Cardiac muscle cell (in vitro differentiated cells and primary cell): ENCODE measurements around the gene POLR2F. TPM values are rescaled to one million over a fixed set of nuclear protein-coding genes. Genes with fewer than 3 reads are reported as not detected.

Experiments used
- DNase-seq, 2 donors: peaks; one replicate each; pipeline versions ENCODE4 v3.0.0 to v3.0.0-alpha.2; 2010 to 2017; ENCODE audit warnings: low read depth in 1 of 2, low spot score in 1 of 2
- H3K27ac ChIP-seq: fragments of 200-600 bp; sonication (generic); 2 replicates; pipeline ENCODE4 v1.5.1; 2016
- H3K27me3 ChIP-seq: fragments of 200-600 bp; sonication (generic); 2 replicates; pipeline ENCODE4 v1.6.0; 2016; ENCODE audit warnings: control low read depth
- H3K36me3 ChIP-seq: fragments of 200-600 bp; sonication (generic); 2 replicates; pipeline ENCODE4 v1.5.1; 2016; ENCODE audit warnings: control low read depth
- H3K4me1 ChIP-seq: fragments of 200-600 bp; sonication (generic); 2 replicates; pipeline ENCODE4 v1.8.1; 2017; ENCODE audit warnings: low read depth, mild to moderate bottlenecking, mixed run types
- H3K4me3 ChIP-seq: fragments of 200-600 bp; sonication (generic); 2 replicates; pipeline ENCODE4 v1.5.1; 2016; ENCODE audit warnings: mild to moderate bottlenecking
- H3K9me3 ChIP-seq: fragments of 200-600 bp; sonication (generic); 2 replicates; pipeline ENCODE4 v1.5.1; 2017; ENCODE audit warnings: low read depth, mild to moderate bottlenecking, control low read depth
- CTCF ChIP-seq: IDR thresholded peaks from 2 replicates; pipeline ENCODE4 v1.5.1; 2012; ENCODE audit warnings: low read depth, mild to moderate bottlenecking, low read length
- polyA plus RNA-seq: library from polyadenylated mRNA; unstranded; fragments of >200 nt; fragmentation: Nextera tagmentation; extraction: Ambion mirVana; gene quantifications from 2 replicates; pipeline ENCODE4 v1.2.1, GENCODE V29; 2016
- total RNA-seq: library from RNA; depleted of rRNA; stranded (reverse); fragments of >200 nt; gene quantifications from 2 replicates; pipeline ENCODE4 v1.2.3, GENCODE V29; 2016

POLR2F gene
- total and polyA plus RNA-seq, 2 experiments from 2014 or later, result 63.3 to 183 TPM

- TF ChIP-seq CTCF, result peak; percentile 36
- no peak overlapping the region for H3K27ac ChIP-seq
- H3K4me3 ChIP-seq, result no peak overlapping the region
- no peaks in the 10 kb centered on the region for H3K4me1 ChIP-seq
- no peaks in the 10 kb centered on the region for H3K36me3 ChIP-seq
- DNase-seq, result no peak
- H3K27me3 ChIP-seq, result peaks cover 33% of the 10 kb centered on the region
- no peaks in the 10 kb centered on the region for H3K9me3 ChIP-seq
Measured at GRCh38 chr22:37982938-37983859, 29.7 kb downstream of the POLR2F start.

- Histone ChIP-seq H3K27ac (no peak within 1 kb of the TSS), H3K4me3 (no peak within 1 kb of the TSS), H3K36me3 (no peaks in the 10 kb centered on the region), H3K4me1 (no peaks in the 10 kb centered on the region), H3K9me3 (no peaks in the 10 kb centered on the region), H3K27me3 (peaks cover 33% of the 10 kb centered on the region)
- no peak for TF ChIP-seq CTCF
- DNase-seq, result no peak
Measured at GRCh38 chr22:37983860-37984791, 30.6 kb downstream of the POLR2F start, which contains the start of gene SOX10. SOX10 (minus strand) TSS chr22:37984555; CDS start chr22:37983784, 771 bp downstream.

- no peak for TF ChIP-seq CTCF
Measured at GRCh38 chr22:37985050-37985585, 31.6 kb downstream of the POLR2F start.

GRCh38 chr22:37985751-37986281 lies 32.3 kb downstream of the POLR2F start:
- Histone ChIP-seq H3K4me3 (no peak overlapping the region), H3K36me3 (no peaks in the 10 kb centered on the region), H3K27me3 (peaks cover 33% of the 10 kb centered on the region), H3K27ac (no peak overlapping the region), H3K4me1 (no peaks in the 10 kb centered on the region), H3K9me3 (no peaks in the 10 kb centered on the region)
- no peak for DNase-seq
- TF ChIP-seq CTCF, result no peak

More at GRCh38 chr22:37985050-37985585, 31.6 kb downstream of the POLR2F start:
- no peak for DNase-seq
- H3K36me3 ChIP-seq, result no peaks in the 10 kb centered on the region
- peaks cover 33% of the 10 kb centered on the region for H3K27me3 ChIP-seq
- H3K27ac ChIP-seq, result no peak overlapping the region
- H3K9me3 ChIP-seq, result no peaks in the 10 kb centered on the region
- no peak overlapping the region for H3K4me3 ChIP-seq
- no peaks in the 10 kb centered on the region for H3K4me1 ChIP-seq

GRCh38 chr22:37986371-37986770 lies 32.9 kb downstream of the POLR2F start:
- Histone ChIP-seq H3K27ac (no peak overlapping the region), H3K36me3 (no peaks in the 10 kb centered on the region), H3K4me3 (no peak overlapping the region), H3K4me1 (no peaks in the 10 kb centered on the region), H3K27me3 (peaks cover 33% of the 10 kb centered on the region), H3K9me3 (no peaks in the 10 kb centered on the region)
- DNase-seq, result no peak
- no peak for TF ChIP-seq CTCF
